Activated B cell treated with CpG ODN at 0.5 μM for 24 hours (primary cell): Measurements from ENCODE around the gene PSG1. TPM values are rescaled to one million over a fixed set of nuclear protein-coding genes. Genes with fewer than 3 reads are reported as not detected.
"Not testable (repeated sequence)": the region's sequence is repeated elsewhere in the genome, so short reads cannot be mapped to it uniquely, and the experiment has no call there.

ENCODE experiments used
- ATAC-seq: fragments of 200-7000 bp; cut with Tn5 transposase; one replicate; pipeline ENCODE4 v1.10.0; 2021; ENCODE audit warnings: low read depth, mild to moderate bottlenecking, moderate library complexity
- CTCF ChIA-PET: fragments of 350-600 bp; sonication (Branson Sonifier 250); formaldehyde crosslinking; loops from one replicate; lab custom pipeline; 2021; ENCODE audit warnings: antibody characterized with exemption; lab: Charles Lee
- POLR2A ChIA-PET: fragments of 350-600 bp; sonication (Branson Sonifier 250); formaldehyde crosslinking; loops from one replicate; lab custom pipeline; 2021; ENCODE audit warnings: antibody characterized with exemption; lab: Charles Lee
- DNase-seq: peaks from one replicate; pipeline ENCODE4 v3.0.0; 2022
- H3K27ac Mint-ChIP-seq: one replicate; pipeline ENCODE4 v1.8.0; 2020; ENCODE audit warnings: mixed read lengths
- H3K27me3 Mint-ChIP-seq: one replicate; pipeline ENCODE4 v1.8.0; 2021; ENCODE audit warnings: mixed read lengths
- H3K36me3 Mint-ChIP-seq: one replicate; pipeline ENCODE4 v1.8.0; 2021; ENCODE audit warnings: low read depth, mixed read lengths
- H3K4me1 Mint-ChIP-seq: one replicate; pipeline ENCODE4 v1.8.0; 2021; ENCODE audit warnings: mixed read lengths
- H3K4me3 Mint-ChIP-seq: one replicate; pipeline ENCODE4 v1.8.0; 2020; ENCODE audit warnings: mild to moderate bottlenecking, mixed read lengths
- H3K9me3 Mint-ChIP-seq: one replicate; pipeline ENCODE4 v1.8.0; 2020; ENCODE audit warnings: mixed read lengths
- intact Hi-C: fragments of 100-400 bp; cut with micrococcal nuclease; formaldehyde crosslinking; loops from one replicate; pipeline ENCODE4 v1.15.1; 2024
- total RNA-seq: library from RNA; stranded (reverse); gene quantifications from 2 replicates; pipeline ENCODE4 v1.2.3, GENCODE V29; 2022
- TF ChIP-seq, protein P1 (sequence below): fragments of 200-600 bp; IDR thresholded peaks from one replicate; pipeline ENCODE4 v1.8.0; 2022; ENCODE audit warnings: antibody characterized with exemption, mild to moderate bottlenecking

Gene PSG1
- total RNA-seq, 1 donor from 2014 or later = not detected

DNA sequence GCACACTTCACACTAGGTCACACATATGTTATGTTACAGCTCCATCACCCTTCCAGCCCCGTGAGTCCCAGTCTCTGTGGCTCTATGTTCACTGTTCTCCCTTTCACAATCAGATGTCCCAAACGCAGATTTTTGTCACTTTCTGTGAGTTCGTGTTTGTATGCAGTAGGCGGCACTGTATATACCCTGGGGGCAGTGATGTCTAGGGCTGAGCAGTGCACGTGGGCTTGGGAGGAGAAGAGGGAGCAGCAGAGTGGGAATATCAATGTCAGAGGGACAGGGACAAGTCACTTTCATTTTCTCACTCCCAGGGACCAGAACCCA, 22.0 kb downstream of the PSG1 start:
- POLR2A ChIA-PET = no interaction called here
- Mint-ChIP-seq H3K9me3 (peaks cover 2% of the 10 kb centered on the region), H3K4me3 (no peak overlapping the region), H3K4me1 (no peaks in the 10 kb centered on the region), H3K27me3 (peaks cover 3% of the 10 kb centered on the region), H3K27ac (no peak overlapping the region), H3K36me3 (no peaks in the 10 kb centered on the region)
- DNase-seq = no peak
- ATAC-seq = no peak
- TF ChIP-seq, protein P1, sequence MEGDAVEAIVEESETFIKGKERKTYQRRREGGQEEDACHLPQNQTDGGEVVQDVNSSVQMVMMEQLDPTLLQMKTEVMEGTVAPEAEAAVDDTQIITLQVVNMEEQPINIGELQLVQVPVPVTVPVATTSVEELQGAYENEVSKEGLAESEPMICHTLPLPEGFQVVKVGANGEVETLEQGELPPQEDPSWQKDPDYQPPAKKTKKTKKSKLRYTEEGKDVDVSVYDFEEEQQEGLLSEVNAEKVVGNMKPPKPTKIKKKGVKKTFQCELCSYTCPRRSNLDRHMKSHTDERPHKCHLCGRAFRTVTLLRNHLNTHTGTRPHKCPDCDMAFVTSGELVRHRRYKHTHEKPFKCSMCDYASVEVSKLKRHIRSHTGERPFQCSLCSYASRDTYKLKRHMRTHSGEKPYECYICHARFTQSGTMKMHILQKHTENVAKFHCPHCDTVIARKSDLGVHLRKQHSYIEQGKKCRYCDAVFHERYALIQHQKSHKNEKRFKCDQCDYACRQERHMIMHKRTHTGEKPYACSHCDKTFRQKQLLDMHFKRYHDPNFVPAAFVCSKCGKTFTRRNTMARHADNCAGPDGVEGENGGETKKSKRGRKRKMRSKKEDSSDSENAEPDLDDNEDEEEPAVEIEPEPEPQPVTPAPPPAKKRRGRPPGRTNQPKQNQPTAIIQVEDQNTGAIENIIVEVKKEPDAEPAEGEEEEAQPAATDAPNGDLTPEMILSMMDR = no peak
- intact Hi-C loops = no loop called here
- CTCF ChIA-PET = no interaction called here

DNA sequence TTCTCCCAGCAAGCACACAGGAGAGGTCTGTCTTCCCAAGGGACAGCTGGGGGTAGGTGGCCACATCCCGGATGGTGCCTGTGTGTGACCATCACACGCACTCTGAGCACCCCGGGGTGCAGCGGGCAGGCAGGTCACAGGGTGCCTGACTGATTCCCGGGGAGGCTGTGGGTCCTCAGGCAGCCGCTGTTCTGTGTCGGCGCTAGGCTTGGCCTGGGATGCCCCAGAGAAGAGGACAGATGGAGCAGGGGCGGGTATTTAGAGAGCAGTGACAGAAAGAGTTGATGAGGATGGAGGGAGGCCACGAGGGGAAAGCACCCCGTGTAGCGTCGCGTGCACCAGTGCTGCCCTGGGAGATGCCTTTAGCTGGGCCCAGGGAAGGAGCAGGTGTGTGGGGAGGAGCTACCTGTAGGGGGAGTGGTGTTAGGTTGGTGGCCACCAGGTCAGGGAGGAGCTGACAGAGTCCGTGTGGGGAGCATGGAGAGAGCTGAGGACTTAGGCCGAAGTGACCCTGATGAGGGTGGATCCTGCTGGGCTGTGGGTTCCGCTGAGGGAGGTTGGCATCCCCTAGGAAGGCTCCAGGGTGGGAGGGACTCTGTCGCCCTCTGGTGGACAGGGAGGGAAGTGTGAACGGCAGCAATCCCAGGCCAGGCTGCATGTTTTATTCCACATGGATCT, 22.5 kb downstream of the PSG1 start:
- CTCF ChIA-PET, DNase-seq, H3K4me1 Mint-ChIP-seq: not testable (repeated sequence)

DNA sequence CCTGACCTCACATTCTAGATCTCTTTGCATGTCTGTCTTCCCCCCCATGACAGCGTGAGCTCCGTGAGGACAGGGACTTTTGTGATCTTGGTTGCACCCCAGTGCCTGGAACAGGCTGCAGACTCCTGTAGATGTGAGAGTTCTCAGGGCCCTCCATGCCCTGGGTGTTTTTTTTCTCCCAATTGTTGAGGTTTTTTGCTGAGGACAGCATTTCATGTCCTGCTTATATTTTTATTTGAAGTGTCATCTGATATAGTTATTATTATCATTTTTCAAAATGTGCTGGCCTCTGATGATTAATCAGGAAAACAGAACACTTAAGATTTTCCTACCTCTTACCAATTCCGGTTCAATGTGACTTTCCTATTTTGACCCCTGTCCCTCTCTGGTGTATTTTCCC, 24.8 kb downstream of the PSG1 start:
- ATAC-seq, H3K4me3 Mint-ChIP-seq, H3K4me1 Mint-ChIP-seq, H3K27me3 Mint-ChIP-seq, H3K36me3 Mint-ChIP-seq, POLR2A ChIA-PET, H3K27ac Mint-ChIP-seq, intact Hi-C loops, H3K9me3 Mint-ChIP-seq, CTCF ChIA-PET, DNase-seq: not testable (repeated sequence)

More for the DNA sequence above, 22.5 kb downstream of the PSG1 start:
- ATAC-seq, H3K36me3 Mint-ChIP-seq, POLR2A ChIA-PET, H3K27me3 Mint-ChIP-seq, H3K4me3 Mint-ChIP-seq, H3K27ac Mint-ChIP-seq, intact Hi-C loops, H3K9me3 Mint-ChIP-seq: not testable (repeated sequence)

DNA sequence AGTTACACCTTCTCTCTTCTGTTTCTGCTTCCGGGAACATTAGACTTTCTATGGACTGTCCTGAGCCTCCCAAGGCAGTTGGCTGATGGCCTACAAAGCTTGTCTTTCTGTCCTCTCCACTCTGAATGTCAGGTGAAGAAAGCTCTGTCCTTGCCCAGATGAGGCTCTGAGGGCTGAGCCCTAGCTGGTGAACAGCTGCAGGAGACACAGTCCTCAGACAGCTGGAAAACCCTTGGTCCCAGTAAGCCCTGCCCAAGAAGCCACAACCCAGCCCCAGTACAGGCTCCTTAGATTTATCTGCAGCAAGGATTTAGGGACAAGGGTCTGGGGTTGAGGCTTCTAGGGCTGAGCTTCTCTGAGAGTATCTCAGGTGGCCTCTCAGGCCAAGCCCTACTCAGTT, 26.3 kb downstream of the PSG1 start:
- H3K36me3 Mint-ChIP-seq, CTCF ChIA-PET, H3K27ac Mint-ChIP-seq, H3K4me3 Mint-ChIP-seq, DNase-seq, ATAC-seq, H3K4me1 Mint-ChIP-seq, intact Hi-C loops, POLR2A ChIA-PET, H3K9me3 Mint-ChIP-seq, H3K27me3 Mint-ChIP-seq: not testable (repeated sequence)

DNA sequence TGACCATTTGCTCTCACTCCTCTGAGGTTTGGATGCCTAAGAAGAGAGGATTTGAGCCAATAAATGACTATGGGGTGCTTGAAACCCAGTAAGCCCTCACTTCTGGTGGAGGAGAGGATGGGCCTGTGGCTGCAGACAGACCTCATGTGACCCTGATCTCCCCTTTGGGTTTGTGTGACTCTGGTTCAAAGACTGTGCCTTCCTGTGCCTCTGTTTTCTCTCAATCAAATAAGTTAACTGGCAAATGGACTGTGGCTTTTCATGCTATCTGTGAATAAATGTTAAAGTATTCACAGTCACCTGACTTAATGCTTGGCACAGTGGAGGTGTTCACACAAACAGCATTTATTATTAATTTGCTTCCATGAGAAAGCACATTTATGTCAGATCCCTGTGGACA, 26.7 kb downstream of the PSG1 start:
- ATAC-seq, DNase-seq, H3K4me1 Mint-ChIP-seq, H3K27ac Mint-ChIP-seq, H3K36me3 Mint-ChIP-seq, H3K27me3 Mint-ChIP-seq, intact Hi-C loops, POLR2A ChIA-PET, CTCF ChIA-PET, H3K9me3 Mint-ChIP-seq, H3K4me3 Mint-ChIP-seq: not testable (repeated sequence)

DNA sequence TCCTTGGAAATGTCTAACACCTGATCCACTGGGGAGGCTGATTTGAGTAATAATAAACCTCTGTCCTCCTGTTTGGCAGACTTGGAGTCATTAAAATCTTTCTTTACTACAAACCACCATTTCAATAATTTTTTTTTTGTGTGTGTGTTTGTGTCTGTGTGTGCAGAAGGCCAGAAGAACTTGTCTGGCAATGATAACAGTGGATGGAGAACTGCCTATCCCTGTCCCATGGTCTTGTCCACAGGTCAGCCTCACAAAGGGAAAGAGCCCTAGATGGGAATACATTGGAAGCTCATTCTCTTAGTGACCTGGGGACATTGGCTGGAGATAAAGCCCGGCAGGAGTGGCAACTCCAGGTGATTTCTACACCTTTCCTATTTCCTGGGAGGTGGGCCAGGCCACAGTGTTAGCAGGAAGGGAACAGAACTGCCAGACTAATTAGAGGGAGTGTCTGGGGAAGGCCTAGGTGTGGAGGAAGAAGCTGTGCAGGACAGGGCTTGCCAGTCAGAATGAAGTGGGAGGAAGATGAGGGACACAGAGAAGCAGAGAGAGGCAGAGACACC, 27.7 kb downstream of the PSG1 start:
- intact Hi-C loops, ATAC-seq, POLR2A ChIA-PET, H3K9me3 Mint-ChIP-seq, H3K4me3 Mint-ChIP-seq, H3K36me3 Mint-ChIP-seq, H3K27me3 Mint-ChIP-seq, H3K27ac Mint-ChIP-seq, CTCF ChIA-PET, H3K4me1 Mint-ChIP-seq, DNase-seq: not testable (repeated sequence)

DNA sequence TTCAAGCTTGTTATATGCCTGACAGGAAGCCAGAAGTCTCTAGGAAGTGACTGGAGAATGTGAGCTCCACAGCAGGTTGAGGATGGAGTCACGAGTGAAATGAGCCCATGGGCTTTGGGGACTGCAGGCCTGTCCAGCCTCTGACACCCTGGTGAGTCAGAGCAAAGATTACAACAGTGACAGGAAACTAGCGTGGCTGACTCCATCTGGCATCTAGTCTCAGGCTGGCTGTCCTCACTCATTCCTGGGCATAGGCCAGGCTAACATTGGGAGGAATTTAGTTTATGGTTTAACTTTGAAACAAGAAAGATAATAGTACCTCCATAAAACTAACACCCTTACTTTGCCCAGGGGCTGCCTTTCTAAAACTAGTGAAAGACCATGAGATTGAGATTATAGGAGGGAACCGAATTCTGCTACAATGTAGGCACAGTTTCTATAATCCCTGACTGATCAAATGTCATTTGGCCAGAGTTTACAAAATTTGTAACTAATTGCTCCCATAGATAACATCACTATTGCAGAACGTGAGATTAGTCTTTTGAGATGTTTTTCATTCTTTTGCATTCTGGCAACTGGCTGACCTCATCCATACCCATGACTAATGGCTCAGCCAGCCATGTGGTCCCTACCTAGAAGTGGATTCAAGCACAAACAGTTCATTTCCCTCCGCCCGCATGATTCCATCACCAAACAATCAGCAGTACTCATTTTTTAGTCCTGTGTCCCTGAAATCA, 28.4 kb downstream of the PSG1 start:
- Mint-ChIP-seq H3K4me1 (no peaks in the 10 kb centered on the region), H3K27ac (no peak overlapping the region), H3K4me3 (no peak overlapping the region), H3K9me3 (peaks cover 4% of the 10 kb centered on the region), H3K27me3 (no peaks in the 10 kb centered on the region), H3K36me3 (no peaks in the 10 kb centered on the region)
- POLR2A ChIA-PET = no interaction called here
- TF ChIP-seq, protein P1 = no peak
- DNase-seq = no peak
- no peak for ATAC-seq
- intact Hi-C loops = no loop called here
- CTCF ChIA-PET = no interaction called here
